Neural cell (in vitro differentiated cells): ENCODE data around the gene ADGRB3. TPM values are rescaled to one million over a fixed set of nuclear protein-coding genes. Genes with fewer than 3 reads are reported as not detected.
"Not testable (repeated sequence)": the region's sequence is repeated elsewhere in the genome, so short reads cannot be mapped to it uniquely, and the experiment has no call there.

Experiments used
- H2AFZ ChIP-seq: fragments of 200-600, 300-800 bp; sonication (generic), shearing (Covaris generic); 2 replicates; pipeline ENCODE4 v1.6.0; 2014; ENCODE audit warnings: low read depth, mild to moderate bottlenecking, antibody characterized with exemption, low read length, moderate library complexity
- H3F3A ChIP-seq: fragments of 200-600 bp; shearing (Covaris generic); 2 replicates; pipeline ENCODE4 v1.6.1; 2016; ENCODE audit warnings: mild to moderate bottlenecking, moderate library complexity, mixed read lengths, antibody characterized with exemption, low read length; ENCODE audit not compliant: insufficient read depth, poor library complexity, severe bottlenecking
- H3K27ac ChIP-seq: fragments of 200-600, 300-800 bp; sonication (generic), shearing (Covaris generic); 2 replicates; pipeline ENCODE4 v1.5.1; 2014; ENCODE audit warnings: mild to moderate bottlenecking, low read length, moderate library complexity
- H3K27me3 ChIP-seq: fragments of 300-800, 200-600 bp; sonication (generic), shearing (Covaris generic); 2 replicates; pipeline ENCODE4 v1.6.0; 2014; ENCODE audit warnings: mild to moderate bottlenecking, low read depth, low read length, moderate library complexity; ENCODE audit not compliant: insufficient read depth
- H3K36me3 ChIP-seq: fragments of 300-800, 200-600 bp; sonication (generic), shearing (Covaris generic); 2 replicates; pipeline ENCODE4 v1.5.1; 2014; ENCODE audit warnings: mild to moderate bottlenecking, antibody characterized with exemption, low read length, moderate library complexity; ENCODE audit not compliant: insufficient read depth
- H3K4me2 ChIP-seq: fragments of 300-800, 200-600 bp; sonication (generic), shearing (Covaris generic); 2 replicates; pipeline ENCODE4 v1.6.0; 2014; ENCODE audit warnings: mild to moderate bottlenecking, low read length
- H3K4me3 ChIP-seq: fragments of 300-800, 200-600 bp; sonication (generic), shearing (Covaris generic); 2 replicates; pipeline ENCODE4 v1.5.1; 2014; ENCODE audit warnings: mild to moderate bottlenecking, low read length, moderate library complexity
- H3K79me2 ChIP-seq: fragments of 200-600 bp; shearing (Covaris generic); replicated peaks from 2 replicates; pipeline ENCODE4 v1.6.0; 2014; ENCODE audit warnings: mild to moderate bottlenecking, low read length, moderate library complexity; ENCODE audit not compliant: insufficient read depth
- H3K9ac ChIP-seq: fragments of 300-800, 200-600 bp; sonication (generic), shearing (Covaris generic); 2 replicates; pipeline ENCODE4 v1.6.1; 2016; ENCODE audit warnings: mild to moderate bottlenecking, low read length, mixed read lengths
- H3K9me2 ChIP-seq: fragments of 200-600 bp; shearing (Covaris generic); 2 replicates; pipeline ENCODE4 v1.6.1; 2016; ENCODE audit warnings: mild to moderate bottlenecking, low read length, mixed read lengths; ENCODE audit not compliant: insufficient read depth
- H3K9me3 ChIP-seq: fragments of 200-600, 300-800 bp; sonication (generic), shearing (Covaris generic); 2 replicates; pipeline ENCODE4 v1.6.1; 2016; ENCODE audit warnings: mild to moderate bottlenecking, mixed run types, low read length, moderate library complexity, mixed read lengths
- H4K20me1 ChIP-seq: fragments of 200-600 bp; shearing (Covaris generic); 2 replicates; pipeline ENCODE4 v1.6.1; 2016; ENCODE audit warnings: mild to moderate bottlenecking, mixed run types; ENCODE audit not compliant: insufficient read depth
- CTCF ChIP-seq: fragments of 450-650 bp; IDR thresholded peaks from 2 replicates; pipeline ENCODE4 v1.5.1; 2014; ENCODE audit warnings: antibody characterized with exemption, mild to moderate bottlenecking, moderate library complexity; ENCODE audit not compliant: poor library complexity, severe bottlenecking
- EP300 ChIP-seq: fragments of 450-650 bp; conservative IDR thresholded peaks from 2 replicates; pipeline ENCODE4 v1.6.1; 2014; ENCODE audit warnings: antibody characterized with exemption, mild to moderate bottlenecking, moderate library complexity; ENCODE audit not compliant: poor library complexity, severe bottlenecking
- EZH2 ChIP-seq: fragments of 200-600, 300-800 bp; shearing (Covaris generic), sonication (generic); IDR thresholded peaks from 2 replicates; pipeline ENCODE4 v1.6.1; 2014; ENCODE audit warnings: antibody characterized with exemption, low read length, borderline replicate concordance, mild to moderate bottlenecking; ENCODE audit not compliant: insufficient read depth, poor library complexity, severe bottlenecking
- MXI1 ChIP-seq: fragments of 450-650 bp; conservative IDR thresholded peaks from 2 replicates; pipeline ENCODE4 v1.6.1; 2014; ENCODE audit warnings: antibody characterized with exemption, mild to moderate bottlenecking; ENCODE audit not compliant: poor library complexity, severe bottlenecking
- POLR2AphosphoS5 ChIP-seq: IDR thresholded peaks from 2 replicates; pipeline ENCODE4 v1.6.1; 2012
- RAD21 ChIP-seq: fragments of 450-650 bp; conservative IDR thresholded peaks from 2 replicates; pipeline ENCODE4 v1.6.1; 2014; ENCODE audit warnings: antibody characterized with exemption, mild to moderate bottlenecking, moderate library complexity
- SMC3 ChIP-seq: fragments of 450-650 bp; conservative IDR thresholded peaks from 2 replicates; pipeline ENCODE4 v1.6.1; 2014; ENCODE audit warnings: antibody characterized with exemption, mild to moderate bottlenecking, moderate library complexity; ENCODE audit not compliant: poor library complexity
- TAF1 ChIP-seq: IDR thresholded peaks from 2 replicates; pipeline ENCODE4 v1.6.1; 2012; ENCODE audit warnings: low read depth
- polyA plus RNA-seq: library from polyadenylated mRNA; depleted of rRNA; stranded (reverse); fragments of >200 nt; gene quantifications from 2 replicates; pipeline ENCODE4 v1.2.3, GENCODE V29; 2014
- TF ChIP-seq, protein P1 (sequence below): IDR thresholded peaks from 2 replicates; pipeline ENCODE4 v1.6.1; 2012; ENCODE audit warnings: borderline replicate concordance

ADGRB3 gene
- polyA plus RNA-seq, 1 donor from 2014 or later: 66.5 TPM

DNA sequence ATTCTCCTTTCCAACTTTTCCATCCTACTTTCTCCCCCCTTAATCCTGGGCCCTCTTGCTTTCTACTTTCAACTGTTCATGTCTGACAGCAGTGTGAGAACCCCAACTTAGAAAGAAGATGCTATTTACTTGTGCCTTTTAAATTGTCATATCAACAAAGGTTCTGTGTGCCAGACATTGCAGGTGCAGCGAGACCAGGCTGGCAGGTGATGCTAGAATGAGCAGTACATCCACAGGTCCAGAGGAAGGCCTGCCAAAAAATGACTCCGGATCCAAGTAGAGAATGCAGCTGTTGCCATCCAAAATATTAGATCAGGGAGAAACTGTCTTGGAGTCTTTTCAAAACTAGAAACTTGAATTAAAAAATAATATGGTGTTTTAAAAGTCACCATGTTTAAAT is 651.2 kb downstream of the ADGRB3 start:
- Histone ChIP-seq H4K20me1 (no peaks in the 10 kb centered on the region), H3K27me3 (peaks cover 17% of the 10 kb centered on the region), H3K4me3 (no peak overlapping the region), H3K79me2 (no peaks in the 10 kb centered on the region), H3K27ac (no peak overlapping the region), H3K9ac (no peak overlapping the region), H3K36me3 (no peaks in the 10 kb centered on the region), H2AFZ (no peak overlapping the region), H3K9me3 (no peaks in the 10 kb centered on the region), H3K9me2 (no peaks in the 10 kb centered on the region), H3K4me2 (no peak overlapping the region), H3F3A (no peaks in the 10 kb centered on the region)
- TF ChIP-seq POLR2AphosphoS5 (no peak), MXI1 (no peak), EP300 (no peak)

DNA sequence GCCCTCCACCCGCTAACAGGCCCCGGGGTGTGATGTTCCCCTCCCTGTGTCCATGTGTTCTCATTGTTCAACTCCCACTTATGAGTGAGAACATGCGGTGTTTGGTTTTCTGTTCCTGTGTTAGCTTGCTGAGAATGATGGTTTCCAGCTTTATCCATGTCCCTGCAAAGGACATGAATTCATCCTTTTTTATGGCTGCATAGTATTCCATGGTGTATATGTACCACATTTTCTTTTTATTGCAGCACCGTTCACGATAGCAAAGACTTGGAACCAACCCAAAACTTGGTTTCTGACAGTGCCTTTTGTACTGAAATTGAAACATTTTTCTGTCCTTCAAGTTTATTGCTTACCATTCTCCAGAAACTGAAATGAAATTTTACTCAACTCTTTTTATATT is 653.1 kb downstream of the ADGRB3 start:
- not testable (repeated sequence) for H3K27ac ChIP-seq, H3K9me2 ChIP-seq, H3K79me2 ChIP-seq, H3K4me3 ChIP-seq, H2AFZ ChIP-seq, H3F3A ChIP-seq, H3K9me3 ChIP-seq, H3K4me2 ChIP-seq, H3K36me3 ChIP-seq, H3K9ac ChIP-seq, H4K20me1 ChIP-seq, H3K27me3 ChIP-seq

GRCh38 chr6:69289689-69290495 is 654.8 kb downstream of the ADGRB3 start:
- no peak overlapping the region for H3K9ac ChIP-seq
- H3F3A ChIP-seq: no peaks in the 10 kb centered on the region
- H3K4me3 ChIP-seq: no peak overlapping the region
- H3K36me3 ChIP-seq: no peaks in the 10 kb centered on the region
- H3K9me3 ChIP-seq: no peaks in the 10 kb centered on the region
- H3K27me3 ChIP-seq: no peaks in the 10 kb centered on the region
- H2AFZ ChIP-seq: no peak overlapping the region
- no peak overlapping the region for H3K4me2 ChIP-seq
- TF ChIP-seq POLR2AphosphoS5: no peak
- TF ChIP-seq TAF1: no peak
- no peak for TF ChIP-seq EZH2
- TF ChIP-seq EP300: no peak
- no peak for TF ChIP-seq SMC3
- TF ChIP-seq, protein P1, sequence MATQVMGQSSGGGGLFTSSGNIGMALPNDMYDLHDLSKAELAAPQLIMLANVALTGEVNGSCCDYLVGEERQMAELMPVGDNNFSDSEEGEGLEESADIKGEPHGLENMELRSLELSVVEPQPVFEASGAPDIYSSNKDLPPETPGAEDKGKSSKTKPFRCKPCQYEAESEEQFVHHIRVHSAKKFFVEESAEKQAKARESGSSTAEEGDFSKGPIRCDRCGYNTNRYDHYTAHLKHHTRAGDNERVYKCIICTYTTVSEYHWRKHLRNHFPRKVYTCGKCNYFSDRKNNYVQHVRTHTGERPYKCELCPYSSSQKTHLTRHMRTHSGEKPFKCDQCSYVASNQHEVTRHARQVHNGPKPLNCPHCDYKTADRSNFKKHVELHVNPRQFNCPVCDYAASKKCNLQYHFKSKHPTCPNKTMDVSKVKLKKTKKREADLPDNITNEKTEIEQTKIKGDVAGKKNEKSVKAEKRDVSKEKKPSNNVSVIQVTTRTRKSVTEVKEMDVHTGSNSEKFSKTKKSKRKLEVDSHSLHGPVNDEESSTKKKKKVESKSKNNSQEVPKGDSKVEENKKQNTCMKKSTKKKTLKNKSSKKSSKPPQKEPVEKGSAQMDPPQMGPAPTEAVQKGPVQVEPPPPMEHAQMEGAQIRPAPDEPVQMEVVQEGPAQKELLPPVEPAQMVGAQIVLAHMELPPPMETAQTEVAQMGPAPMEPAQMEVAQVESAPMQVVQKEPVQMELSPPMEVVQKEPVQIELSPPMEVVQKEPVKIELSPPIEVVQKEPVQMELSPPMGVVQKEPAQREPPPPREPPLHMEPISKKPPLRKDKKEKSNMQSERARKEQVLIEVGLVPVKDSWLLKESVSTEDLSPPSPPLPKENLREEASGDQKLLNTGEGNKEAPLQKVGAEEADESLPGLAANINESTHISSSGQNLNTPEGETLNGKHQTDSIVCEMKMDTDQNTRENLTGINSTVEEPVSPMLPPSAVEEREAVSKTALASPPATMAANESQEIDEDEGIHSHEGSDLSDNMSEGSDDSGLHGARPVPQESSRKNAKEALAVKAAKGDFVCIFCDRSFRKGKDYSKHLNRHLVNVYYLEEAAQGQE: no peak
- TF ChIP-seq RAD21: no peak
- TF ChIP-seq CTCF: no peak
- TF ChIP-seq MXI1: no peak
- no peaks in the 10 kb centered on the region for H3K79me2 ChIP-seq
- H3K9me2 ChIP-seq: no peaks in the 10 kb centered on the region
- no peak overlapping the region for H3K27ac ChIP-seq
- no peaks in the 10 kb centered on the region for H4K20me1 ChIP-seq
